ENCODE data around the gene GRIK3.

GRIK3 gene

GRCh38 chr1:36824390-36824861 lies 209.9 kb downstream of the GRIK3 start:
- no peak for TF ChIP-seq CTCF (conservative IDR thresholded peaks at IDR 0.05; ENCODE audit: low read depth, low read length)
- no peak overlapping the region for H3K4me3 ChIP-seq (ENCODE audit: low read length)
- no peak for DNase-seq (ENCODE audit: low read depth)

- TF ChIP-seq CTCF (conservative IDR thresholded peaks at IDR 0.05; ENCODE audit: low read depth, low read length) = no peak
- DNase-seq (ENCODE audit: low read depth) = no peak
- no peak overlapping the region for H3K4me3 ChIP-seq (ENCODE audit: low read length)
Observed at GRCh38 chr1:36822648-36823047, 211.7 kb downstream of the GRIK3 start.

GRCh38 chr1:36821386-36821785 lies 212.9 kb downstream of the GRIK3 start:
- no peak for TF ChIP-seq CTCF (conservative IDR thresholded peaks at IDR 0.05; ENCODE audit: low read depth, low read length)
- no peak for DNase-seq (ENCODE audit: low read depth)
- no peak overlapping the region for H3K4me3 ChIP-seq (ENCODE audit: low read length)

- no peak for TF ChIP-seq CTCF (conservative IDR thresholded peaks at IDR 0.05; ENCODE audit: low read depth, low read length)
- DNase-seq (ENCODE audit: low read depth) = no peak
- no peak overlapping the region for H3K4me3 ChIP-seq (ENCODE audit: low read length)
Observed at GRCh38 chr1:36818771-36819170, 215.5 kb downstream of the GRIK3 start.

- no peak overlapping the region for H3K4me3 ChIP-seq (ENCODE audit: low read length)
- DNase-seq (ENCODE audit: low read depth) = no peak
- TF ChIP-seq CTCF (conservative IDR thresholded peaks at IDR 0.05; ENCODE audit: low read depth, low read length) = no peak
Observed at GRCh38 chr1:36816348-36816747, 218.0 kb downstream of the GRIK3 start.

- no peak for TF ChIP-seq CTCF (conservative IDR thresholded peaks at IDR 0.05; ENCODE audit: low read depth, low read length)
- H3K4me3 ChIP-seq (ENCODE audit: low read length) = no peak overlapping the region
- no peak for DNase-seq (ENCODE audit: low read depth)
Observed at GRCh38 chr1:36814774-36815173, 219.5 kb downstream of the GRIK3 start.

- no peak for TF ChIP-seq CTCF (conservative IDR thresholded peaks at IDR 0.05; ENCODE audit: low read depth, low read length)
- DNase-seq (ENCODE audit: low read depth) = no peak
- no peak overlapping the region for H3K4me3 ChIP-seq (ENCODE audit: low read length)
Observed at GRCh38 chr1:36814083-36814482, 220.2 kb downstream of the GRIK3 start.

Measured in retinal pigment epithelial cell (primary cell).